ENCODE data around the gene PTGES2. TPM values are rescaled to one million over a fixed set of nuclear protein-coding genes. Genes with fewer than 3 reads are reported as not detected.

PTGES2 gene
- total RNA-seq, 1 experiment from 2014 or later, result 365 TPM

- no peak for DNase-seq (ENCODE audit: low spot score)
Measured at GRCh38 chr9:128103589-128103962, 24.0 kb downstream of the PTGES2 start.

- no peak for DNase-seq (ENCODE audit: low spot score)
Measured at GRCh38 chr9:128102861-128103588, 24.5 kb downstream of the PTGES2 start.

DNA sequence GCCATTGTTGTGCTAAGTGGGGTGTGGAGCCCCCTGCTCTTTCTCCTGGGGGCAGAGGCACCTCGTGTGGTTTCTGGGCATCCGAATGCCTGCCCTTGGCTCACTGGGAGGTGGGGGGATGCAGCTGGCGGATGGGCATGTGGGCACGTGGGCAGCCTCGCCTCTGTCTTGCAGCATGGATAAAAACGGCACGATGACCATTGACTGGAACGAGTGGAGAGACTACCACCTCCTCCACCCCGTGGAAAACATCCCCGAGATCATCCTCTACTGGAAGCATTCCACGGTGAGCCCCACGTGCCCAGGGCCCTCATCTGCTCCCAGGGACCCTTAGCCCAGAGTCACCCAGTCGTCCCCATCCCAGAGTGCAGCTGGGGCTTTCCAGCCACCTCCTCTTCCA lies 25.3 kb downstream of the PTGES2 start:
- no peak for DNase-seq (ENCODE audit: low spot score)

DNA sequence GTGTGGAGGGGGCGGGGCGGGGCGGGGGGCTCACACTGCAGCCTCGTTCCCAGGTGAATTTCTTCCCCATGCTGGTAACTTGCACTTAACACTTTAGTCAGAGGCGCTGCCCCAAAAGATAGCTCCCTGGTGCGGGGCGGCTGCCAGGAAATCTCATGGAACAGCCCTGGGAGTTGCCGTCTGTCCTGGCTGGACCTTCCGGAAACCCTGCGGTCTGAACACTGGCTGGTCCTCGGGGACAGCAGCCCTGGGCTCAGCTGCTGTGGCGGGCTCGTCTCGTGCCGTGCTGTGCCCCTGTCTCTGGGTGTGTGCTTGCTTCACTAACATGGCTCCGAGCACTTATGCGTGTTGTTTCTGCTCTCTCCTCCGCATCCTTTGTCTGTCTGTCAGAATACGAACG lies 25.8 kb downstream of the PTGES2 start:
- no peak for DNase-seq (ENCODE audit: low spot score)

- no peak for DNase-seq (ENCODE audit: low spot score)
Measured at GRCh38 chr9:128101231-128101661, 26.3 kb downstream of the PTGES2 start.

DNA sequence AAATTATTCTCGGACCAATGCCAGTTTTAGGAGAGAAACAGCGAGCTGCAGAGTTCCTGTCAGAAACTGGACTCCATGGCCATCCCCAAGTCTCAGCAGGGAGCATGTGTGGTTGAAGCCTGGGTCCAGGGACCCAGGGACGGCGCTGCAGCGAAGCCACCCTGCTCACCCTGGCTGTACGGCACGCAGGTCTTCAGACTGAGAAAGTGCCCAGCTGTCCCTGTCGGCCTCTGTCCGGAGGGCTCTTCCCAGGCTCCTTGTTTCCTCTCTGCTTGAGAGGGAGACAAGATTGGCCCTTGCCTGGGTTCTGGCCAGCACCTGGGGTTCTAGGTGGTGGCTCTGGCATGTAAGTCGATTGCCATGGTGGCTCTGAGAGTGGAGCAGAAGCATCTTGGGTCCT lies 26.9 kb downstream of the PTGES2 start:
- no peak for DNase-seq (ENCODE audit: low spot score)

DNA sequence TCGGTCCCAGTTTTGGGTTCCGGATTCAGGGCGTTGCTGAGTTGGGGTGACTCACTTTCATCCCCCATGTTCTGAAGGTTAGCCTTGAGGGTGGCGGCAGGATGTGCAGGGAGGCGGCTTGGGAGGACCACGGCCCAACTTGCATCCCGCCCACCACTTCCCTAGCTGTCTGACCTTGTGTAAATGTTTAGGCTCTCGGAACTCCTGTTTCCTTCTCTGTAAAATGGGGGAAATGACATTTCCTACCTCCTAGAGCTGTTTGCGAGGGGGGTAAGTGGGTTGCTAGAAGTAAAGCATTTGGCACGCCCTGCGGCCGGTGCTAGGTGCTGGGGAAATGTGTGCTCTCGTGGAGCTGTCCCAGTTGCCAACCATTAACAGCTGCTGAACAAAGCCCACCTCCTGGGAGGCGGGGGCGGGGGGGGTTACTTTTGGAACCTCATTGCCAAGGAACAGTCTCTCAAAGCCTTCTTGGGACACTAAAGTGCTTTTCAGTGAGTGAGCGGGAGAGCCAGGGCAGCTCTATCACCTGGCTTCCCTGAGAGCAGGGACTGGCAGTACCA lies 27.5 kb downstream of the PTGES2 start:
- no peak for DNase-seq (ENCODE audit: low spot score)

DNA sequence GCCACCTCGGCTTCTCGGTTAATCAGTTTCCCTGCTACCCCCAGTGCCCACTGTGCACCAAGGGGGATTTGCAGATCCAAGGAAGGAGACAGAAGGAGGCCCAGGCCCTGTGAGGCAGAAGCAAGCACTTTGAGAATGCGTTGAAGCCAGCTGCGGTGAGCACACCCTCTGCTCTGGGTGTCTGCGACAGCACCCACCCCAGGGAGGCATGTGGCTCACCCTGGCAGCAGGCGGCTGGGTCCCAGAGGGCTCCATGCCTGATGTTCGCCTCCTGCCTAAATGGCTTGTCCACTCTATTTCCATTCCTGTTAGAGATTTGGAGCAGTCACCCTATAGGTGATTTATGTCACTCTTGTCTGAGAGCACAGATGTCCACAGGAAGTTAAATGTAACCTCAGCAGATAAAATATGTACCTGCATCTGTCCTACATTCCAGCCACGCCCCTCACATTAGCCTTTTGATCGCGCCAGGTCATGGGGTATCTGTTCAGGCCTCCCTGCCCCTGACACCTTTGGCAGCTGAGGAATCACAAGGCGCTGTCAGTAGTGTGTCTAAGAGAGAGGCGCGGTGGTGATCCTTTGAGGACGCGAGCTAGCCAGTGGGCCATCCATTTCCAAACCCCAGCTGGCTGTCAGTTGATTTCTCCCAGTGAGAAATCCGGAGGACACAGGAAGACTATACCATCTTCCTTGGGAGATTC lies 28.1 kb downstream of the PTGES2 start:
- peak; percentile 64 for DNase-seq (ENCODE audit: low spot score)

GRCh38 chr9:128098297-128099230 lies 29.0 kb downstream of the PTGES2 start:
- DNase-seq (ENCODE audit: low spot score), result peak; percentile 97

- no peak for DNase-seq (ENCODE audit: low spot score)
Measured at GRCh38 chr9:128097543-128098296, 29.8 kb downstream of the PTGES2 start.

DNA sequence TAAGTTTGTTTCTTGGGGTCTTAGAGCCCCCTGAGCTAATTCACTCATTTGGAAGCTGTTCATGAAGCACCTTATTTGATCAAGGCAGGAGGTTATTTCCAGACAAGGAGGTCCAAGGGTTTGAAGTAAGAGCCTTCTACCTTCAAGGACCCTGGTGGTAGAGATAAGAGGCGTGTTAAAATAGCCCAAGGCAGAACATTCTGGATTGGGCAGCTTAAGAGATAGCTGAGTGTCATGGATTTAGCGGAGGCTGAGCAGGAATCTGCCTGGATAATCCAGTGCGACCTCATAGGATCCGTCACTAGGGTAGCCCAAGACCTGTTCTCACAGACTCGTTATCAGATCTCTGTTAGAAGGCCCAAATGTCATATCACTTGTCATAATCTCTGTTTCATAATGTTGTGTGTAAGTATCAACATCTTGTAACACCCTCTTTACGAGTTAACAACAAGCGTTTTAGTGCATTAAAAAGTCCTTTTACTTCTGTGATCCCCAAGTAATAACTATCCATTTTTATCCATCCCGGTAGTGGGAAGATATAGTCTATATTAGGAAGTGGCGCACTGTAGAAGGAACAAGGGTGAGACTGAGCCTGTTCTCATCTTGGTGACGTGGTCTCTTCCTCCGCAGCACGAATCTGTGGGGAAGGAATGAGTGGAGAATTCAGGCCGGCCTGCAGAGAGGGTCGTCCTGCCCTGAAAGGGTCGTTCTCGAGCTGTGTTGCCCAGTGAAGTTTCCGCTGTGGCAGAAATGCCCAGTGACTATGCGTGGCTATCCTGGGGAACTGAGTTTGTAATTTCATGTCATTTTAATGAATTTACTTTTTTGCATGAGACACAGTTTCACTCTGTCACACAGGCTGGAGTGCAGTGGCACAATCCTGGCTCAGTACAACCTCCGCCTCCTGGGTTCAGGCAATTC lies 30.7 kb downstream of the PTGES2 start:
- DNase-seq (ENCODE audit: low spot score), result no peak

GRCh38 chr9:128094950-128095544 lies 32.5 kb downstream of the PTGES2 start:
- no peak for DNase-seq (ENCODE audit: low spot score)

- peak; percentile 98 for DNase-seq (ENCODE audit: low spot score)
Measured at GRCh38 chr9:128094166-128094949, 33.2 kb downstream of the PTGES2 start.

DNA sequence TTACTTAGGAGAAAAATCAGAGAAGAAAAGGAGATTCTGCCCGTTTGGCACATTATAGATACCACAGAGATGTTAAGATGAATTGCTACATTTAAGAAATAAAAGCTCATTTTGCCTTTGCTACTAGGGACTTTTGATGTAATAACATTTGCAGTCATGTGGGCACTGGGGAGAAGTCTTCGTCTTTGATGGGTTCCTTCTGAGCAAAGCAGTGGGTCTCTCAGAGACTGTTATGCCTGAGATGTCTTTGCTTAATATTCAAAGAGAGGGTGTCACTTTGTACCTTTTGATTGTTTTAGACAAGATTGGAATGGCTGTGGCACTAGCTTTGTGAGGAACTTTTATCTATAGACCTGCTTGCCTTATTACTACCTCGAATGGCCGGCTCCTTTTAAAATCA lies 34.5 kb downstream of the PTGES2 start:
- no peak for DNase-seq (ENCODE audit: low spot score)

DNA sequence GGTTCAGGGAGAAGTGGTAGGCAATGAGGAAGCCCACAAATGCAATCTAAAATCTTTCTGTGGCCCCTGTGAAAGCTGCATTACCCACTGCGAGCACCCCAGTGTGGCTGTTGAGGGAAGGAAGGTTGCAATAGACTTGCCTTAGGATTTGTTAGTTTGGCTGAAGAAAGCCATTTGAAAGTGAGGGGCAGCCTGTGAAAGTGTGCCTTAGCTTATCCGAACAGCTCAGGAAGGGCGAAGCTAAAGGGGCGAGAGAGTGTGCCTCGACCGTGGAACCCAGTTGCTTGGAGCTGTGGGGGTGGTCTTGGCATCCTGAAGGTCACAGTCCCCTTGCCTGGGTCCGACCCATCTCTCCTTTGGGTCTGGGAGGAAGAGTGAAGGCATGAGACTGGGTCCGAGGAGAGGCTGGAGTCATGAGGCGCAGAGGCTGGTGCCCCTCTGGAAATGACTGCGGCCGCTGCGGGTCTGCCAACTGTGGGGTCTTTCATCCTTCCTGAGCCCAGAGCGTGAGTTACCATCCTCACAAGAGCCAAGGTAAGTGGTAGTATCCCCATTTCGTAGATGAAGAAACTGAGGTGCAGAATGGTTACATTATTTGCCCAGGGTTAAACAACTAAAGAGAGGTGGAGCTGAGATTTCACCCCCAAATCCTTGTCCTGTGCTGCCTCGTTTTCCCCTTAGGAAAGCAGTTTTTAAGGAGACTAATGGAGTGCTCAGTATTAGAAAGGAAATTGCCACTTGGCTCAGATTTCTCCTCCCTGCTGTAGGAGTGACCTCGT lies 35.1 kb downstream of the PTGES2 start:
- no peak for DNase-seq (ENCODE audit: low spot score)

DNA sequence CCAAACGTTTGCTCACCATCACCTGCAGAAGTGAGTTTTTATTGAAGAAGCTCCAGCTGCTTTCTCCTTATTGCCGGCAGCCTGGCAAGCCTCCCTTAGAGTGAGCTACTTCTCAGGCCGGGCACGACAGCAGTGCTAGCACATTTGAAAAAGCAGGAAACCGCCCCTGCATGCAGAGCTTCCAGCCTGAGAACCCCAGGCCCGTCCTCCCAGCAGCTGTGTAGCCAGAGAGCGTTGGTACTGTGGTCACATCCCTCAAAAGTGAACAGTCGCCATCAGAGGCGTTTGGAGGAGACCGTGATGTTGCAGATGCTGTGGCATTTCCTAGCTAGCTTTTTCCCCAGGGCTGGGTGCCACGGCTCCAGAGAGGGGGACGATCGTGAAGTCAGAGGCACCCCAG lies 36.0 kb downstream of the PTGES2 start:
- DNase-seq (ENCODE audit: low spot score), result no peak

DNA sequence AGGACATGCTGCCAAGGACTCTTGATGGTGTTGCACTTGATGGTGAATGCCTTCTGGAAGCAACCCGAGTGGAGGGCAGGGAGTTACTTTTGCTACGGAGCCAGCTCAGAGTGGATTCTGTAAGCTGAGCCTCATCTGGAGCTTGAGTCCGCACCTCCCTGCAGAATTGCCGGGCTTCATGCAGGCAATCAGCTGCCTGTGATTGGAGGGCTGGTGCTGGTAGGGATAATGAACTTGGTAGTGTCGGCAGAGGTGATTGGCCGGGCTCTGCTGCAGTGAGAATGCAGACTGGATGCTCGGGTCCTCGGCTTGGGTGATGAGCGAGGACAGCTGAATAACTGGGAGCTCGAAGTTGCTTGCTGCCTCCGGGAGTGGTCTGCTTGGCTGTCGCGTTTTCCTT lies 36.4 kb downstream of the PTGES2 start:
- no peak for DNase-seq (ENCODE audit: low spot score)

DNA sequence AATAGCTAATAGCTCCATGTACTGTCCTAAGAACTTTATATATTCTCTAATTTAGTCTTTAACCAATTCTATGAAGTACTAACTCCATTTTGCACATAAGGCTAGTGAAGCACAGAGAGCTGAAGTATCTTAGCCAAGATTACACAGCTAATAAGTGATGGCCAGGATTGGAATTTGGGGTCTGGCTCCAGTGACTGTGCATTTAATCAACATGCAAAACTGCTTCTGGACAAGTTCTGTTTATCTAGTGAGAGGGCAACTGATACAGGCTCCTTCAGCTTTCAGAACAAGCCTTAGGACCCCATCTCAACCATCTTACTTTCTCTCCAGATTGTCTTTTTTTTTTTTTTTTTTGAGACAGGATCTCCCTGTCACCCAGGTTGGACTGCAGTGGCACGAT lies 38.2 kb downstream of the PTGES2 start:
- DNase-seq (ENCODE audit: low spot score), result no peak
